ENCODE measurements around the gene DDX17.

DDX17 gene

DNA sequence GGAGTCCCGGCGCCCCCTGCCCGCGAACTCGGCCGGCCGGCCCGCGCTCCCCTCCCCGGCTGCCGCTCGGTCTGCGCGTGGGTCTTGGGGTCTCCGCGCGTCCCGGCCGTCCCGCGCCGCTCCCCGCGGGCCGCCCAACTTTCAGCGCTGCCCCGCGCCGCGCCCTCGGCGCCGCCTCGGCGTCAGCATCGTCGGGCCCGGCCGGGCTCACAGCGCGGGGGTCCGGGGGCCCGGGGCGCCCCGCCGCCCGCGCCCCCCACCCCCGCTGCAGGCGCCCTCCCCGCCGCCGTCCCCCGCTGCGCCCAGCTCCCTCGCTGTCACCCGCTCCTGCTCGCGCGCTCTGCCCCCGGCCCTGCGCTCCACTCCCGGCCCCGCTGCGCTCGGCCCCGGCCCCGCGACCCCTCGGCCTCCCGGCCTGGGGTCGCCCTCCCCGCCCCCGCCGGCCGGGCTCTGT, 51.0 kb downstream of the DDX17 start, which contains the start of gene KCNJ4:
Gene KCNJ4 (minus strand): TSS at position 124 of the 454 bp plus-strand sequence. CDS start 27,067 bp downstream, outside the sequence.
- no peak within 1 kb of the TSS for H3K9ac ChIP-seq (ENCODE audit: low read length in 2 of 2)
- H3K9me3 ChIP-seq (ENCODE audit: control insufficient read depth in 2 of 2, low read length in 2 of 2), result no peaks in the 10 kb centered on the region
- no peaks in the 10 kb centered on the region for H3K36me3 ChIP-seq (ENCODE audit: control insufficient read depth in 2 of 2, insufficient read depth in 2 of 2, low read length in 2 of 2)
- peaks cover 22% of the 10 kb centered on the region for H3K4me1 ChIP-seq (ENCODE audit: control insufficient read depth, insufficient read depth, low read length)
- peaks cover 35 to 59% of the 10 kb centered on the region in 2 donors for H3K27me3 ChIP-seq (ENCODE audit: control insufficient read depth in 1 of 2, insufficient read depth in 2 of 2, low read length in 2 of 2)
- peak within 1 kb of the TSS; percentile 25 to 59 for H3K4me3 ChIP-seq (ENCODE audit: low read length in 2 of 2)
- no peak within 1 kb of the TSS for H3K27ac ChIP-seq (ENCODE audit: low read length)

DNA sequence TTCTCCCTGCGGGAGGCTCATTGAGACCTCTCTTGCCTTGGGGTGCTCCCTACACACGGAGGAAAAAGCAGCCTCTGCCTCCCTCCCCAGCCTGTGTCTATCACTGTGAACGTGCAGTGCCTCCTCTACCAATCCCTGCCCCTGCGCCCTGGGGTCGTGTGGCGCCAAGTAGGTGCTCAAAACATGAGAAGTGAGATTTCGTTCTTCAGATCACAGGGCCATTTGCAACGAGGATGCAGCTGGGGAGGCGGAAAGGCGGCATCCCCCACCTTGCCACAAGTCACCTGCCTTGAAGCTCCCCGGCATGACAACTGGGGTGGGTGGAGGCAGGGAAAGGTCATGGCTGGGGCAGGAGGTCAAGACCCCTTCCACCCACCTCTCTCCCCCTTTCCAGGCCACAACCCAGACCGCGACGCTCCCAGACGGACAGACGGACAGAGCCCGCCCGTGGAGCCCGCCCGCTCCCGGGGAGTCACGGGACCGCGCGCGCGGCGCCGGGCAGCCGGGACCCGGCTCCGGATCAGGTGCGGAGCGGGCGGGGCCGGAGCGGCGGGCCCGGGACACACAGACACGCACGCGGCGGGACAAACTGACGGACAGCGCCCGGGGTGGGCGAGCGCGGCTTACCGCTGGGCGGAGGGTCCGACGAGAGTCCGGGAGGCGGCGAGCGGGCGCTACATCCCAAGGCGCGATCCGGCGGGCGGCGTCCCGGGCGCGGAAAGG, 51.6 kb downstream of the DDX17 start:
- peak overlapping the region; percentile 25 to 59 for H3K4me3 ChIP-seq (ENCODE audit: low read length in 2 of 2)
- no peak overlapping the region for H3K27ac ChIP-seq (ENCODE audit: low read length)
- peaks cover 35 to 62% of the 10 kb centered on the region in 2 donors for H3K27me3 ChIP-seq (ENCODE audit: control insufficient read depth in 1 of 2, insufficient read depth in 2 of 2, low read length in 2 of 2)
- H3K36me3 ChIP-seq (ENCODE audit: control insufficient read depth in 2 of 2, insufficient read depth in 2 of 2, low read length in 2 of 2), result no peaks in the 10 kb centered on the region
- H3K4me1 ChIP-seq (ENCODE audit: control insufficient read depth, insufficient read depth, low read length), result peaks cover 22% of the 10 kb centered on the region
- no peak overlapping the region for H3K9ac ChIP-seq (ENCODE audit: low read length in 2 of 2)
- no peaks in the 10 kb centered on the region for H3K9me3 ChIP-seq (ENCODE audit: control insufficient read depth in 2 of 2, low read length in 2 of 2)

DNA sequence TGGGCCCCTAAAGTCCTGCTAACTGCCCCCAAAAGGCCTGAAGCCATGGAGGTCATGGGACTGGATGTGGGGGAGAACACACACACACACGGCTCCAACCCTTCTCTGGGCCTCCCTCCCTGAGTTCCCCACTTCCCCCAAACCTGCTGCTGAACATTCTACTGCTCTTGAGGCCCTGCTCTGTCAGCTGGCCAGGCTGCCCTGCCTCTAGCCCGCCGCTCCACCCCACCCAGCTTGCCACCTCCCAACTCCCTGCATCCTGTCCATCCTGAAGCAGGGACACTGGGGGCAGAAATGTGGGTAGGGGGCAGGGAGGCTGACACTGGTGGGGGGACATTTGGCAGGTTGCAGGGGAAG, 52.1 kb downstream of the DDX17 start:
- no peak overlapping the region for H3K9ac ChIP-seq (ENCODE audit: low read length in 2 of 2)
- H3K4me3 ChIP-seq (ENCODE audit: low read length in 2 of 2), result no peak overlapping the region
- no peak overlapping the region for H3K27ac ChIP-seq (ENCODE audit: low read length)
- H3K9me3 ChIP-seq (ENCODE audit: control insufficient read depth in 2 of 2, low read length in 2 of 2), result no peaks in the 10 kb centered on the region
- no peaks in the 10 kb centered on the region for H3K36me3 ChIP-seq (ENCODE audit: control insufficient read depth in 2 of 2, insufficient read depth in 2 of 2, low read length in 2 of 2)
- H3K27me3 ChIP-seq (ENCODE audit: control insufficient read depth in 1 of 2, insufficient read depth in 2 of 2, low read length in 2 of 2), result peaks cover 35 to 65% of the 10 kb centered on the region in 2 donors
- H3K4me1 ChIP-seq (ENCODE audit: control insufficient read depth, insufficient read depth, low read length), result peaks cover 22% of the 10 kb centered on the region

DNA sequence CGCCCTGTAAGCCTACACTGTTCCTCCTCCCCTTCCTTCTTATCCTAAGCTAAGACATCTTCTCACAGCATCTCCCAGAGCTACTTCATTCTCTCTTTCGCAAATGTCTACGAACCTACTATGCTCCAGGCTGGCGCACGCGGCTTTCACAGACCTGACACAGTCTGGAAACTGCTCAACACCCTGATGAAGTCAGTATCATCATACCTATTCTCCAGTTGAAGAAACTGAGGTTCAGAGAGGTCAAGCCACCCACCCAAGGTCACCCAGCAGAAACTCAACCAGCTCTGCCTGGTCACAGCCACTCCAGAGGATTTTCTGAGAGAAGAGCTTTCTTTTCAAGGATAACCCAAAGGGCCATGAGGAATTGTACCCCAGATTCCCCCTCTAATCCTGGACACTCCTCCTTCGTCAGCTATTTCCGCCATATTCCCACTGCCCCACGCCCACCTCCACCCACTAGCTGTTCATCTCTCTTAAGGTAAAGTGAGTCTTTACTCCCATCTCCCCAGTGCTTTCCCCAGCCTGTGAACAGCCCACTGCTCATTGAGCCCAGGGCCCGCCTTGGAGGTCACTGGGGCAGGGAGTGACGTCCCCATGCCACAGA, 52.9 kb downstream of the DDX17 start:
- Histone ChIP-seq H3K36me3 (ENCODE audit: control insufficient read depth in 2 of 2, insufficient read depth in 2 of 2, low read length in 2 of 2) (no peaks in the 10 kb centered on the region), H3K9me3 (ENCODE audit: control insufficient read depth in 2 of 2, low read length in 2 of 2) (no peaks in the 10 kb centered on the region), H3K4me1 (ENCODE audit: control insufficient read depth, insufficient read depth, low read length) (peaks cover 22% of the 10 kb centered on the region), H3K4me3 (ENCODE audit: low read length in 2 of 2) (no peak overlapping the region), H3K27me3 (ENCODE audit: control insufficient read depth in 1 of 2, insufficient read depth in 2 of 2, low read length in 2 of 2) (peaks cover 35 to 62% of the 10 kb centered on the region in 2 donors), H3K27ac (ENCODE audit: low read length) (no peak overlapping the region), H3K9ac (ENCODE audit: low read length in 2 of 2) (no peak overlapping the region)

DNA sequence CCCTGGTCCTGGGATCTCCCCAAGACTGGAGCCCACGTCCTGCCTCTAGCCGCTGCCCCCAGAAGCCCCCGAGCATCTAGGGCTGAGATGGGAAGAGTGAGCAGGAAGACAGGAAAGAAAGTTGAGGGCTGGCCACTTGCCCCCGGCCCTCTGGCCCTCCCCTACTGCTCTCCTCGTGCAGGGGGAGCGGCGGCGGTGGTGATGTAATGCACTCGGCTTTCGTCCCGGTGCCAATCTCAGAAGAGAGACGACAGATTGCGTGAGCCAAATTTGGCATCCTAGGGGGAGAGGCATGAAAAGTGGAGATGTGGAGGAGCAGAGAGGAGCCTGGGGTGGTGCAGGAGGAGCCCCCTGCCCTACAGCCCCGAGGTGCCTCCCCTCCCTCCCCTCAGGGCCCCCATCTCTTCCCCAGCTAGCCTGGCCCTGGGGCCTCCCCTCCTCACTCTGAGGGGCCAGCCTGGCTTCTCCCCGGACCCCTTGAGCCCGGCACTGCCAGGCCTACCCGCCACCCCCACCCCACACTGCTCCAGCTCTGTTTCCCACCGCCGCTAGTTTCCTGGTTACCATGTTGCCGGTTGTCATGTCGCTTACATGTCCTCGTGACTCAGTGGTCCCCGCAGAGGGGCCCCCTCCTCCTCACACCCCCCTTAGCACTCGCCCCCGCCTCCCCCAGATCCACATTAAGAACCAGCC, 53.6 kb downstream of the DDX17 start:
- Histone ChIP-seq H3K9me3 (ENCODE audit: control insufficient read depth in 2 of 2, low read length in 2 of 2) (no peaks in the 10 kb centered on the region), H3K27ac (ENCODE audit: low read length) (no peak overlapping the region), H3K9ac (ENCODE audit: low read length in 2 of 2) (no peak overlapping the region), H3K36me3 (ENCODE audit: control insufficient read depth in 2 of 2, insufficient read depth in 2 of 2, low read length in 2 of 2) (no peaks in the 10 kb centered on the region), H3K27me3 (ENCODE audit: control insufficient read depth in 1 of 2, insufficient read depth in 2 of 2, low read length in 2 of 2) (peaks cover 35 to 61% of the 10 kb centered on the region in 2 donors), H3K4me1 (ENCODE audit: control insufficient read depth, insufficient read depth, low read length) (peaks cover 22% of the 10 kb centered on the region), H3K4me3 (ENCODE audit: low read length in 2 of 2) (no peak overlapping the region)

DNA sequence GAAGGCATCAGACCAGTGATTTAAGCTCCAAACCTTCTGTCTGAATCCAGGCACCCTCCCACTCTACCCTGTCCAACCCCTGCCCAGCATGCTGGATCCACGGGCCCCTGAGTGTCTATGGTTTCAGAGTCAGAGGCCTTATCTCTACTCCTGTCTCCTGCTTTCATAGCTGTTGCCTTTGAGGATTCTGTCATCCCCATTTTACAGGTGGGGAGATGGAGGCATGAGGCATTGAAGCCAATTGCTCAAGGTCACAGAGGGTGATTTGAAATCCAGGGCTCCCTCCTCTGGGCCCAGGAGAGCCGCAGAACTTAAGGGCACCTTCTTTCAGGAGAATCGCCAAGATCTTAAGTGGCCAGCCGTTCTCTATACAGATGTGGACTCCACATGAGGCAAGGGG, 54.2 kb downstream of the DDX17 start:
- H3K36me3 ChIP-seq (ENCODE audit: control insufficient read depth in 2 of 2, insufficient read depth in 2 of 2, low read length in 2 of 2), result no peaks in the 10 kb centered on the region
- H3K27me3 ChIP-seq (ENCODE audit: control insufficient read depth in 1 of 2, insufficient read depth in 2 of 2, low read length in 2 of 2), result peaks cover 35 to 56% of the 10 kb centered on the region in 2 donors
- no peaks in the 10 kb centered on the region for H3K9me3 ChIP-seq (ENCODE audit: control insufficient read depth in 2 of 2, low read length in 2 of 2)
- no peak overlapping the region for H3K27ac ChIP-seq (ENCODE audit: low read length)
- no peak overlapping the region for H3K4me3 ChIP-seq (ENCODE audit: low read length in 2 of 2)
- peaks cover 22% of the 10 kb centered on the region for H3K4me1 ChIP-seq (ENCODE audit: control insufficient read depth, insufficient read depth, low read length)
- no peak overlapping the region for H3K9ac ChIP-seq (ENCODE audit: low read length in 2 of 2)

DNA sequence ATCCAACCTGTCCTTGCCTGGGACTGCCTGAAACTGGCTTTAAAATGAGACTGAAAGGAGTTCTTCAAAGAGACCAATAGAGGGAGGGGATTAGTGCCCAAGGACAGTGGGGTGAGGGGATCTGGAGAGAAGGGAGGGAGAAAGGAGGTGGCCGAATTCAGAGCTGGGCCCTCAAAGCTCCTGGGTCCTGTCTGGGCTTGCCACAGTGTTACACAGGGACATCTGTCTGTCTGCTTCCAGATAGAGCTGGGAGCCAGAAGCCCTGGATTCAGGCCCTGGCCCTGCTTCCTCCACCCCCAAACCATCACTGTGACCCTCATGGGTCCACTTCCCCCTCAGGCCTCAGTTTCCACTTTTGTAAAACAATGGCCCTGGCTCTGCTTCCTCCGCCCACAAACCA, 54.7 kb downstream of the DDX17 start:
- no peak overlapping the region for H3K27ac ChIP-seq (ENCODE audit: low read length)
- peaks cover 22% of the 10 kb centered on the region for H3K4me1 ChIP-seq (ENCODE audit: control insufficient read depth, insufficient read depth, low read length)
- H3K36me3 ChIP-seq (ENCODE audit: control insufficient read depth in 2 of 2, insufficient read depth in 2 of 2, low read length in 2 of 2), result no peaks in the 10 kb centered on the region
- H3K9me3 ChIP-seq (ENCODE audit: control insufficient read depth in 2 of 2, low read length in 2 of 2), result no peaks in the 10 kb centered on the region
- H3K9ac ChIP-seq (ENCODE audit: low read length in 2 of 2), result no peak overlapping the region
- no peak overlapping the region for H3K4me3 ChIP-seq (ENCODE audit: low read length in 2 of 2)
- H3K27me3 ChIP-seq (ENCODE audit: control insufficient read depth in 1 of 2, insufficient read depth in 2 of 2, low read length in 2 of 2), result peaks cover 35 to 53% of the 10 kb centered on the region in 2 donors

DNA sequence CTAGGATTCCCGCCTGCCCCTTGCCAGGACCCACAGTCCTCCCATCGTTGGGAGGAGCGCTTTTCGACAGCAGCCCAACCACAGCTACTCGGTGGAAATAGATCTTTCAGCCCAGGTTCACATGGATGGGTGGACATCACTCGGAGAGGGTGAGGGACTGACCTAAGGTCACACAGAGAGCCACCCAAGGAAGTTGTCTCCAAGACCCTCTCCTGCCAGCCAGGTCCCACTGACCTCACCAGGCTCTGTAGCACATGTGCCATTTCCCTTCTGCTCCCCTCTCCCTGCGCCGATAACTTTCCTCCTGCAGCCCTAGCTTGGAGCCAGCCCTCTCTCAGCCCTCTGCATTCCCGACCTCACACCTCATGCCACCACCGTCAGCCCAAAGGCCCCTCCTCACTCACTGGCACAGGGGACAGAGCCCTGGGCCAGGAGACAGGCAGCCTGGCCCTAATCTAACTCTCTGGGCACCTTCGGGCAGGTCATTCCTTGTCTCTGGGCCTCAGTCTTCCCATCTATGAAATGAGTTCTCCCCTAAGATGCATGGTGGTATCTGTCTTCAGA, 55.8 kb downstream of the DDX17 start:
- H3K27ac ChIP-seq (ENCODE audit: low read length), result no peak overlapping the region

DNA sequence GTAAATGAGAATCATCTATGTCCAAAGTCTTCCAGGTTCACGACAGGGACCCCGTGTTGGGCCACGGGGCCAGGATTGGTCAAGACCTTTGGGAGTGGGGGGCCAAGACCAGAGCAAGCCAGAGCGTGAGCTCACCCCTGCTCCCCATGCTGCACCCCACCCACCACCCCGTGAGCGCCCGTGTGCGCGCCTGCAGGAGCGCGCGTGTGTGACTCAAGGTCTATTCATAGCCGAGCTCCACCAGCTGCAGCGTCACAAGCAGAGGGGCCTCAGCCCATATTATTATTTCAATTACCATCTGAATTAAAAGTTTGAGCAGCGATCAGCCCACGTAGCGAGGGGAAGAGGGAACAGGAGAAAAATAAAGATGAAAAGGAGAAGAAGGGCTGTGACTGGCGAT, 56.3 kb downstream of the DDX17 start:
- Histone ChIP-seq H3K4me3 (ENCODE audit: low read length in 2 of 2) (no peak overlapping the region), H3K36me3 (ENCODE audit: control insufficient read depth in 2 of 2, insufficient read depth in 2 of 2, low read length in 2 of 2) (no peaks in the 10 kb centered on the region), H3K27ac (ENCODE audit: low read length) (no peak overlapping the region), H3K9me3 (ENCODE audit: control insufficient read depth in 2 of 2, low read length in 2 of 2) (no peaks in the 10 kb centered on the region), H3K9ac (ENCODE audit: low read length in 2 of 2) (no peak overlapping the region), H3K27me3 (ENCODE audit: control insufficient read depth in 1 of 2, insufficient read depth in 2 of 2, low read length in 2 of 2) (peaks cover 34 to 50% of the 10 kb centered on the region in 2 donors), H3K4me1 (ENCODE audit: control insufficient read depth, insufficient read depth, low read length) (peaks cover 16% of the 10 kb centered on the region)

More for the DNA sequence above, 55.8 kb downstream of the DDX17 start:
- Histone ChIP-seq H3K9me3 (ENCODE audit: control insufficient read depth in 2 of 2, low read length in 2 of 2) (no peaks in the 10 kb centered on the region), H3K4me1 (ENCODE audit: control insufficient read depth, insufficient read depth, low read length) (peaks cover 18% of the 10 kb centered on the region), H3K9ac (ENCODE audit: low read length in 2 of 2) (no peak overlapping the region), H3K36me3 (ENCODE audit: control insufficient read depth in 2 of 2, insufficient read depth in 2 of 2, low read length in 2 of 2) (no peaks in the 10 kb centered on the region), H3K4me3 (ENCODE audit: low read length in 2 of 2) (no peak overlapping the region), H3K27me3 (ENCODE audit: control insufficient read depth in 1 of 2, insufficient read depth in 2 of 2, low read length in 2 of 2) (peaks cover 36 to 50% of the 10 kb centered on the region in 2 donors)

DNA sequence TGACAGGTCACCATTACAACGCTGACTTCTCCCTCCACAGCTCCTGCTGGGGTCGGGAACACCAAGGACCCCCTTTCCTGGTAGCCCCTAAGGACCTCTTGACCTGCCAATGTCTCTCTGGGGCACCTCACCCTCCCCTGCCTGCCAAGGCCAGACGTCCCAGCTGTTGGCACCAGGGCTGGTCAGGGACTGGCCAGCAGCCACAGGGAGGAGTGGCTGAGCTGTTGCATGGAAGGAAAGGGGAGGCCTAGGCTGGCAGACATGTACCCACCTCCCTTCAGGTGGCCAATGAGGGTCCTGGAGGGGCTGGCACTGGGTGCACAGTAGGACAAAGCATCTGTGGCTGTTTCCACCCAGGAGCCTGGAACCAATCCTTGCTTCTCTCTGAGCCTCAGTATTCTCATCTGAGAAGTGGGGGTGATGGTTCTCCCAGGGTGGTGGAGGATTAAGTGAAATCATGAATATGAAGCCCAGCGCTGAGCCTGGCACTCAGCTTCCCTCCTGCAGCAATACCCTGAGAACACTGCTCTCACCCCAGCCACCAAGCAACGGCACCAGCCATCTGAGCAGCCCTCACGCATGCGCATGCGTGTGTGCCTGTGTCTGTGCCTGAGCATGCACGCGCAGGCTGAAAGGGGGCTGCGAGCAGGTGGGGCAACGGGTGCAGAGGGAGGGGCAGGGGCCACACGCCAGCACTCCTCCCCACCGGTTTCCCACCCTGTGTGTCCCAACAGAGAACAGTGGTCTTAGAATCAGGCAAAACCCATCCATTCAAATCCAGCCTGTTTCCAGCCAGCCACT, 57.0 kb downstream of the DDX17 start:
- H3K4me3 ChIP-seq (ENCODE audit: low read length in 2 of 2), result no peak overlapping the region
- H3K27me3 ChIP-seq (ENCODE audit: control insufficient read depth in 1 of 2, insufficient read depth in 2 of 2, low read length in 2 of 2), result peaks cover 28 to 45% of the 10 kb centered on the region in 2 donors
- no peak overlapping the region for H3K9ac ChIP-seq (ENCODE audit: low read length in 2 of 2)

More for the DNA sequence above, 57.0 kb downstream of the DDX17 start:
- Histone ChIP-seq H3K9me3 (ENCODE audit: control insufficient read depth in 2 of 2, low read length in 2 of 2) (no peaks in the 10 kb centered on the region), H3K4me1 (ENCODE audit: control insufficient read depth, insufficient read depth, low read length) (peaks cover 9% of the 10 kb centered on the region), H3K27ac (ENCODE audit: low read length) (no peak overlapping the region), H3K36me3 (ENCODE audit: control insufficient read depth in 2 of 2, insufficient read depth in 2 of 2, low read length in 2 of 2) (no peaks in the 10 kb centered on the region)
